Small intestine (tissue), 7 donors: Measurements from ENCODE around the gene TRPM3. TPM values are rescaled to one million over a fixed set of nuclear protein-coding genes. Genes with fewer than 3 reads are reported as not detected.
A peak's percentile ranks its signal among the peaks of the same experiment; 100 is the strongest.
"Not testable (repeated sequence)": the region's sequence is repeated elsewhere in the genome, so short reads cannot be mapped to it uniquely, and the experiment has no call there.

Experiments used
- DNase-seq, 2 donors: peaks; one replicate each; pipeline versions ENCODE4 v3.0.0 to v3.0.0-alpha.2; 2013
- FAIRE-seq: peaks from 2 replicates; lab custom pipeline; 2012; peaks lifted over from hg19 to GRCh38; lab: Jason Lieb, UNC
- H3K27ac ChIP-seq, 3 donors: one replicate each; pipeline ENCODE4 v1.5.1; 2013; ENCODE audit warnings: low read length in 2 of 3, mild to moderate bottlenecking in 2 of 3, control low read depth in 1 of 3, inconsistent platforms in 1 of 3, low read depth in 1 of 3, moderate library complexity in 1 of 3
- H3K27me3 ChIP-seq, 3 donors: one replicate each; pipeline ENCODE4 v1.6.1; 2013; ENCODE audit warnings: low read length in 3 of 3, inconsistent platforms in 1 of 3; ENCODE audit not compliant: control insufficient read depth in 3 of 3, insufficient read depth in 3 of 3
- H3K36me3 ChIP-seq, 3 donors: one replicate each; pipeline ENCODE4 v1.6.1; 2013; ENCODE audit warnings: low read length in 3 of 3, inconsistent platforms in 1 of 3, low read depth in 1 of 3, mild to moderate bottlenecking in 1 of 3, moderate library complexity in 1 of 3; ENCODE audit not compliant: control insufficient read depth in 3 of 3, insufficient read depth in 2 of 3
- H3K4me1 ChIP-seq, 3 donors: one replicate each; pipeline ENCODE4 v1.6.1; 2013; ENCODE audit warnings: low read length in 2 of 3, inconsistent platforms in 1 of 3, low read depth in 1 of 3, mild to moderate bottlenecking in 1 of 3, moderate library complexity in 1 of 3; ENCODE audit not compliant: control insufficient read depth in 3 of 3, insufficient read depth in 2 of 3
- H3K4me3 ChIP-seq, 3 donors: one replicate each; pipeline ENCODE4 v1.5.1; 2013; ENCODE audit warnings: low read length in 3 of 3, control low read depth in 1 of 3, inconsistent platforms in 1 of 3, low read depth in 1 of 3, mild to moderate bottlenecking in 1 of 3, moderate library complexity in 1 of 3
- H3K9me3 ChIP-seq, 2 donors: one replicate each; pipeline ENCODE4 v1.6.1; 2013; ENCODE audit warnings: low read depth in 1 of 2, low read length in 1 of 2; ENCODE audit not compliant: control insufficient read depth in 2 of 2, insufficient read depth in 1 of 2
- WGBS, 3 donors: extraction: QIAGEN DNeasy Blood & Tissue Kit; methylation state at CpG; one replicate each; pipeline ENCODE4 v1.1.7; 2013; 5-methylcytosine and 5-hydroxymethylcytosine counted together
- polyA plus RNA-seq, 4 donors: library from polyadenylated mRNA; stranded (reverse) in 3 of 4; unstranded in 1 of 4; fragments of 200-250 nt in 3 of 4; fragments of 120-200 nt in 1 of 4; gene quantifications; one replicate each; pipeline versions ENCODE4 v1.2.1 to v1.2.3, GENCODE V29; 2013
- donor health status: healthy with polysubstance abuse.
- donor health status: control.
- donor health status: control.
- donor health status: Bipolar disorder and iron deficiency.
- donor health status: healthy.

Gene TRPM3
- polyA plus RNA-seq, 4 donors: 0.15 to 2.5 (median 0.78) TPM

GRCh38 chr9:70706797-70707196 is 414.6 kb downstream of the TRPM3 start:
- DNase-seq, H3K4me3 ChIP-seq, H3K27ac ChIP-seq, H3K9me3 ChIP-seq, H3K27me3 ChIP-seq, H3K36me3 ChIP-seq, H3K4me1 ChIP-seq: not testable (repeated sequence)
- peak; percentile 83 for FAIRE-seq
- WGBS, 3 donors: no CpG with 5 or more reads among the region's 1 CpG

- H3K4me3 ChIP-seq: no peak overlapping the region
These were observed 420.3 kb downstream of the TRPM3 start for GRCh38 chr9:70701163-70701562.

DNA sequence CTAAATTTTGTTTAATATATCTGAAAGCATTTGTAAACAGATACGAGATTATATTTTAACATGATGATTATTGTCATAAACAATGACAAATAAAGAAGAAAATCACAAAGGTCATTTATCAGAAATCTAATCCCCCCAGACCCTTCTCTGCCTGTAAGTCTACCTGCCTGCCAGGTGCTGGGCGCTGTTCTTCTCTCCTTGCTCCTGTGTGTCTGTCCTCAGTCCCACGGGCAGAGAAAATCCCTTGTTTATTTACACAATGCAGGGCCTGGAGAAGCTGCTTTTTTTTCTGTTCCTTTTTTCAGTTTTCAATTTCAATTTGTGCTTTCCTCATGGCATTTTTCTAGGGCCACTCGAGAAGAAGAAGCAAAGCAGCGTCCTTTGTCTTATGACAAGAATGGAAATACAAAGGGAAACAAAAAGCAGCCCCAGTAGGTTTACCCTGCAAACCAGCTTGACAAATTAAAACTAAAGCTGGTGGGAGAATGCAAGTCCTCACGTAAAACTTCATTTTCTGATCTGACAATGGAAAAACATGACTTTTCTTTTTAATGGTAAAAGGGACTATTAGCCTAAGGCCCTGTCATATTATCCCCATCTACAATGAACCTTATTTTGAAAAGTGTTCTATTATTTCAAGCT is 424.6 kb downstream of the TRPM3 start:
- H3K4me3 ChIP-seq: no peak overlapping the region
- 56 to 63% (median 59%) methylated on average over 6 of the region's 6 CpGs for WGBS, 3 donors
- no peak for FAIRE-seq

More at GRCh38 chr9:70701163-70701562, 420.3 kb downstream of the TRPM3 start:
- H3K27me3 ChIP-seq: no peaks in the 10 kb centered on the region
- no peaks in the 10 kb centered on the region for H3K9me3 ChIP-seq
- no peak for DNase-seq
- no peaks in the 10 kb centered on the region for H3K4me1 ChIP-seq
- 72 to 79% (median 78%) methylated on average over 6 of the region's 6 CpGs for WGBS, 3 donors
- no peaks in the 10 kb centered on the region for H3K36me3 ChIP-seq
- no peak for FAIRE-seq
- H3K27ac ChIP-seq: no peak overlapping the region

GRCh38 chr9:70694758-70695157 is 426.7 kb downstream of the TRPM3 start:
- no peak for FAIRE-seq
- no peak overlapping the region for H3K4me3 ChIP-seq
- H3K4me1 ChIP-seq: no peaks in the 10 kb centered on the region
- no peak overlapping the region for H3K27ac ChIP-seq
- no peaks in the 10 kb centered on the region for H3K9me3 ChIP-seq
- 84 to 92% (median 91%) methylated on average over 5 of the region's 5 CpGs for WGBS, 3 donors
- DNase-seq: no peak
- no peaks in the 10 kb centered on the region for H3K36me3 ChIP-seq
- peaks cover 0 to 2% (median 0%) of the 10 kb centered on the region in 3 donors for H3K27me3 ChIP-seq

More for the DNA sequence above, 424.6 kb downstream of the TRPM3 start:
- DNase-seq: no peak
- Histone ChIP-seq H3K9me3 (no peaks in the 10 kb centered on the region), H3K4me1 (no peaks in the 10 kb centered on the region), H3K27ac (no peak overlapping the region), H3K27me3 (peaks cover 0 to 2% (median 0%) of the 10 kb centered on the region in 3 donors), H3K36me3 (no peaks in the 10 kb centered on the region)

- no peak for FAIRE-seq
- Histone ChIP-seq H3K27ac (no peak overlapping the region), H3K4me1 (no peaks in the 10 kb centered on the region), H3K27me3 (peaks cover 0 to 2% (median 0%) of the 10 kb centered on the region in 3 donors), H3K36me3 (no peaks in the 10 kb centered on the region), H3K4me3 (no peak overlapping the region), H3K9me3 (no peaks in the 10 kb centered on the region)
- DNase-seq: no peak
- WGBS, 3 donors: 83 to 93% (median 83%) methylated on average over 1 of the region's 1 CpG
These were observed 428.2 kb downstream of the TRPM3 start for GRCh38 chr9:70693186-70693585.

DNA sequence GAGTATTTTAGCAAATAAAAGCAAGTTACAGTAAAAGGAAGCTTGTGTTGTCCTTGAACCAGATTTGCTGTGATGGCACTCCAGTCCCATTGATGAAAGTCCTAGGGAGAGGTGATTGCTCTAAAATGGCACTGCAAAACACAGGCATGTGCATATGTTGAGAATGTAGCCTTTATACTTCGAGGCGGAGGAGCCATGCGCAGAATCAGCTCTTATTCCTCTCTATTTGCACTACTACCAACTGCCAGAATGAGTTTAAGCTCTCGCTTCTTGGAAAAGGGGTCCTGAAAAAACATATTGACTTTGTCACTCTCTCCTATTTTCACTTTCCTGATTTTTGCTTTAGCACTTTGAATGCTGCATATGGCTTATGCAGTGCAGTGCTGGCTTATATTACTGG is 429.0 kb downstream of the TRPM3 start:
- H3K27ac ChIP-seq: no peak overlapping the region
- peaks cover 0 to 2% (median 0%) of the 10 kb centered on the region in 3 donors for H3K27me3 ChIP-seq
- FAIRE-seq (no peak), DNase-seq (no peak)
- 92 to 96% (median 93%) methylated on average over 4 of the region's 4 CpGs for WGBS, 3 donors
- no peaks in the 10 kb centered on the region for H3K36me3 ChIP-seq
- H3K9me3 ChIP-seq: no peaks in the 10 kb centered on the region
- H3K4me1 ChIP-seq: no peaks in the 10 kb centered on the region
- H3K4me3 ChIP-seq: no peak overlapping the region

GRCh38 chr9:70688704-70689103 is 432.7 kb downstream of the TRPM3 start:
- H3K36me3 ChIP-seq: no peaks in the 10 kb centered on the region
- H3K9me3 ChIP-seq: no peaks in the 10 kb centered on the region
- no peak overlapping the region for H3K27ac ChIP-seq
- H3K4me1 ChIP-seq: no peaks in the 10 kb centered on the region
- peaks cover 0 to 2% (median 0%) of the 10 kb centered on the region in 3 donors for H3K27me3 ChIP-seq
- no peak for DNase-seq
- FAIRE-seq: no peak
- no peak overlapping the region for H3K4me3 ChIP-seq

- no peak for FAIRE-seq
- Histone ChIP-seq H3K4me3 (no peak overlapping the region), H3K27ac (no peak overlapping the region), H3K9me3 (no peaks in the 10 kb centered on the region), H3K27me3 (no peaks in the 10 kb centered on the region), H3K36me3 (no peaks in the 10 kb centered on the region), H3K4me1 (no peaks in the 10 kb centered on the region)
- DNase-seq: no peak
- WGBS, 3 donors: 72 to 83% (median 82%) methylated on average over 2 of the region's 2 CpGs
These were observed 437.6 kb downstream of the TRPM3 start for GRCh38 chr9:70683841-70684240.

- Histone ChIP-seq H3K27me3 (no peaks in the 10 kb centered on the region), H3K4me1 (no peaks in the 10 kb centered on the region), H3K9me3 (no peaks in the 10 kb centered on the region), H3K4me3 (no peak overlapping the region), H3K36me3 (no peaks in the 10 kb centered on the region), H3K27ac (no peak overlapping the region)
- peak; percentile 7 to 74 for DNase-seq
- FAIRE-seq: no peak
These were observed 439.1 kb downstream of the TRPM3 start for GRCh38 chr9:70682298-70682697.
